Neural cell (in vitro differentiated cells): ENCODE measurements around the gene FBXW8. TPM values are rescaled to one million over a fixed set of nuclear protein-coding genes. Genes with fewer than 3 reads are reported as not detected.

Source experiments
- H2AFZ ChIP-seq: fragments of 200-600, 300-800 bp; sonication (generic), shearing (Covaris generic); 2 replicates; pipeline ENCODE4 v1.6.0; 2014; ENCODE audit warnings: low read depth, mild to moderate bottlenecking, antibody characterized with exemption, low read length, moderate library complexity
- H3F3A ChIP-seq: fragments of 200-600 bp; shearing (Covaris generic); 2 replicates; pipeline ENCODE4 v1.6.1; 2016; ENCODE audit warnings: mild to moderate bottlenecking, moderate library complexity, mixed read lengths, antibody characterized with exemption, low read length; ENCODE audit not compliant: insufficient read depth, poor library complexity, severe bottlenecking
- H3K27ac ChIP-seq: fragments of 200-600, 300-800 bp; sonication (generic), shearing (Covaris generic); 2 replicates; pipeline ENCODE4 v1.5.1; 2014; ENCODE audit warnings: mild to moderate bottlenecking, low read length, moderate library complexity
- H3K27me3 ChIP-seq: fragments of 300-800, 200-600 bp; sonication (generic), shearing (Covaris generic); 2 replicates; pipeline ENCODE4 v1.6.0; 2014; ENCODE audit warnings: mild to moderate bottlenecking, low read depth, low read length, moderate library complexity; ENCODE audit not compliant: insufficient read depth
- H3K36me3 ChIP-seq: fragments of 300-800, 200-600 bp; sonication (generic), shearing (Covaris generic); 2 replicates; pipeline ENCODE4 v1.5.1; 2014; ENCODE audit warnings: mild to moderate bottlenecking, antibody characterized with exemption, low read length, moderate library complexity; ENCODE audit not compliant: insufficient read depth
- H3K4me2 ChIP-seq: fragments of 300-800, 200-600 bp; sonication (generic), shearing (Covaris generic); 2 replicates; pipeline ENCODE4 v1.6.0; 2014; ENCODE audit warnings: mild to moderate bottlenecking, low read length
- H3K4me3 ChIP-seq: fragments of 300-800, 200-600 bp; sonication (generic), shearing (Covaris generic); 2 replicates; pipeline ENCODE4 v1.5.1; 2014; ENCODE audit warnings: mild to moderate bottlenecking, low read length, moderate library complexity
- H3K79me2 ChIP-seq: fragments of 200-600 bp; shearing (Covaris generic); replicated peaks from 2 replicates; pipeline ENCODE4 v1.6.0; 2014; ENCODE audit warnings: mild to moderate bottlenecking, low read length, moderate library complexity; ENCODE audit not compliant: insufficient read depth
- H3K9ac ChIP-seq: fragments of 300-800, 200-600 bp; sonication (generic), shearing (Covaris generic); 2 replicates; pipeline ENCODE4 v1.6.1; 2016; ENCODE audit warnings: mild to moderate bottlenecking, low read length, mixed read lengths
- H3K9me2 ChIP-seq: fragments of 200-600 bp; shearing (Covaris generic); 2 replicates; pipeline ENCODE4 v1.6.1; 2016; ENCODE audit warnings: mild to moderate bottlenecking, low read length, mixed read lengths; ENCODE audit not compliant: insufficient read depth
- H3K9me3 ChIP-seq: fragments of 200-600, 300-800 bp; sonication (generic), shearing (Covaris generic); 2 replicates; pipeline ENCODE4 v1.6.1; 2016; ENCODE audit warnings: mild to moderate bottlenecking, mixed run types, low read length, moderate library complexity, mixed read lengths
- H4K20me1 ChIP-seq: fragments of 200-600 bp; shearing (Covaris generic); 2 replicates; pipeline ENCODE4 v1.6.1; 2016; ENCODE audit warnings: mild to moderate bottlenecking, mixed run types; ENCODE audit not compliant: insufficient read depth
- CTCF ChIP-seq: fragments of 450-650 bp; IDR thresholded peaks from 2 replicates; pipeline ENCODE4 v1.5.1; 2014; ENCODE audit warnings: antibody characterized with exemption, mild to moderate bottlenecking, moderate library complexity; ENCODE audit not compliant: poor library complexity, severe bottlenecking
- EP300 ChIP-seq: fragments of 450-650 bp; conservative IDR thresholded peaks from 2 replicates; pipeline ENCODE4 v1.6.1; 2014; ENCODE audit warnings: antibody characterized with exemption, mild to moderate bottlenecking, moderate library complexity; ENCODE audit not compliant: poor library complexity, severe bottlenecking
- EZH2 ChIP-seq: fragments of 200-600, 300-800 bp; shearing (Covaris generic), sonication (generic); IDR thresholded peaks from 2 replicates; pipeline ENCODE4 v1.6.1; 2014; ENCODE audit warnings: antibody characterized with exemption, low read length, borderline replicate concordance, mild to moderate bottlenecking; ENCODE audit not compliant: insufficient read depth, poor library complexity, severe bottlenecking
- MXI1 ChIP-seq: fragments of 450-650 bp; conservative IDR thresholded peaks from 2 replicates; pipeline ENCODE4 v1.6.1; 2014; ENCODE audit warnings: antibody characterized with exemption, mild to moderate bottlenecking; ENCODE audit not compliant: poor library complexity, severe bottlenecking
- POLR2AphosphoS5 ChIP-seq: IDR thresholded peaks from 2 replicates; pipeline ENCODE4 v1.6.1; 2012
- RAD21 ChIP-seq: fragments of 450-650 bp; conservative IDR thresholded peaks from 2 replicates; pipeline ENCODE4 v1.6.1; 2014; ENCODE audit warnings: antibody characterized with exemption, mild to moderate bottlenecking, moderate library complexity
- REST ChIP-seq: IDR thresholded peaks from 2 replicates; pipeline ENCODE4 v1.6.1; 2012; ENCODE audit warnings: borderline replicate concordance
- SMC3 ChIP-seq: fragments of 450-650 bp; conservative IDR thresholded peaks from 2 replicates; pipeline ENCODE4 v1.6.1; 2014; ENCODE audit warnings: antibody characterized with exemption, mild to moderate bottlenecking, moderate library complexity; ENCODE audit not compliant: poor library complexity
- TAF1 ChIP-seq: IDR thresholded peaks from 2 replicates; pipeline ENCODE4 v1.6.1; 2012; ENCODE audit warnings: low read depth
- polyA plus RNA-seq: library from polyadenylated mRNA; depleted of rRNA; stranded (reverse); fragments of >200 nt; gene quantifications from 2 replicates; pipeline ENCODE4 v1.2.3, GENCODE V29; 2014

The FBXW8 gene
- polyA plus RNA-seq, 1 donor from 2014 or later: 5.6 TPM

- H3K4me2 ChIP-seq: no peak overlapping the region
- H2AFZ ChIP-seq: no peak overlapping the region
These were observed 131.6 kb downstream of the FBXW8 start for GRCh38 chr12:117042171-117042842.

GRCh38 chr12:117042862-117043261 is 132.1 kb downstream of the FBXW8 start:
- Histone ChIP-seq H3K79me2 (no peaks in the 10 kb centered on the region), H3F3A (no peaks in the 10 kb centered on the region), H3K27me3 (no peaks in the 10 kb centered on the region), H3K9me2 (no peaks in the 10 kb centered on the region), H3K36me3 (no peaks in the 10 kb centered on the region), H3K9me3 (no peaks in the 10 kb centered on the region), H3K4me3 (no peak overlapping the region), H2AFZ (no peak overlapping the region), H3K9ac (no peak overlapping the region), H4K20me1 (no peaks in the 10 kb centered on the region), H3K27ac (no peak overlapping the region), H3K4me2 (no peak overlapping the region)
- TF ChIP-seq RAD21 (no peak), POLR2AphosphoS5 (no peak), EP300 (no peak), TAF1 (no peak), REST (no peak), SMC3 (no peak), EZH2 (no peak), MXI1 (no peak), CTCF (no peak)

More at GRCh38 chr12:117042171-117042842, 131.6 kb downstream of the FBXW8 start:
- Histone ChIP-seq H3K9me2 (no peaks in the 10 kb centered on the region), H3K9me3 (no peaks in the 10 kb centered on the region), H3K36me3 (no peaks in the 10 kb centered on the region), H3K9ac (no peak overlapping the region), H3K27me3 (no peaks in the 10 kb centered on the region), H3K79me2 (no peaks in the 10 kb centered on the region), H3F3A (no peaks in the 10 kb centered on the region), H3K27ac (no peak overlapping the region), H3K4me3 (no peak overlapping the region), H4K20me1 (no peaks in the 10 kb centered on the region)
- TF ChIP-seq EZH2 (no peak), MXI1 (no peak), CTCF (no peak), RAD21 (no peak), EP300 (no peak), TAF1 (no peak)
